DND-41 (cell line): ENCODE data around the gene OPTN.

ENCODE experiments used
- EZH2 ChIP-seq: IDR thresholded peaks from 3 replicates; pipeline ENCODE4 v1.6.1; 2012; ENCODE audit warnings: borderline replicate concordance, low read depth, mild to moderate bottlenecking, moderate library complexity, low read length, inconsistent platforms; ENCODE audit not compliant: severe bottlenecking
- TF ChIP-seq, protein P1 (sequence below): IDR thresholded peaks from 2 replicates; pipeline ENCODE4 v1.5.1; 2012; ENCODE audit warnings: borderline replicate concordance, low read length, moderate library complexity, mild to moderate bottlenecking; ENCODE audit not compliant: poor library complexity, severe bottlenecking; ENCODE audit errors: extremely low read depth

DNA sequence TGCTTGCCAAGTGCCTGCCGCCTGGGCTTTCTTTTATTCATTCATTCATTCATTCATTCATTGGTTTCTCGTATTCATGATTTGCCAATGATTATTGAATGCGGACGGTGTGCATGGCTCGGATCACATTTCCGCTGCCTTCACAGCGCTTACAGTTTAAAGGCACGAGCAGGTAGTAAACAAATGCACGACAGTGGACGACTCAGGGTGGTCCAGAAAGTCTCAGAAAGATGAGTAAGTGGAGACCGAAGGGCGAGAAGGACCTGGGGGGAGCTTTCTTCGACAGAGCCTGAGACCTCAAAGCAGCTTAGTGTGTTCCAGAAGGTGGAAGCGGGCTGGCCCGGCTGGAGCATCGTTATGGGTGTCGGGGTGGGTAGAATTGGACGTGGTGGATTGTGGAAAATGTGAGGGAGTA, 61.9 kb downstream of the OPTN start:
- TF ChIP-seq, protein P1, sequence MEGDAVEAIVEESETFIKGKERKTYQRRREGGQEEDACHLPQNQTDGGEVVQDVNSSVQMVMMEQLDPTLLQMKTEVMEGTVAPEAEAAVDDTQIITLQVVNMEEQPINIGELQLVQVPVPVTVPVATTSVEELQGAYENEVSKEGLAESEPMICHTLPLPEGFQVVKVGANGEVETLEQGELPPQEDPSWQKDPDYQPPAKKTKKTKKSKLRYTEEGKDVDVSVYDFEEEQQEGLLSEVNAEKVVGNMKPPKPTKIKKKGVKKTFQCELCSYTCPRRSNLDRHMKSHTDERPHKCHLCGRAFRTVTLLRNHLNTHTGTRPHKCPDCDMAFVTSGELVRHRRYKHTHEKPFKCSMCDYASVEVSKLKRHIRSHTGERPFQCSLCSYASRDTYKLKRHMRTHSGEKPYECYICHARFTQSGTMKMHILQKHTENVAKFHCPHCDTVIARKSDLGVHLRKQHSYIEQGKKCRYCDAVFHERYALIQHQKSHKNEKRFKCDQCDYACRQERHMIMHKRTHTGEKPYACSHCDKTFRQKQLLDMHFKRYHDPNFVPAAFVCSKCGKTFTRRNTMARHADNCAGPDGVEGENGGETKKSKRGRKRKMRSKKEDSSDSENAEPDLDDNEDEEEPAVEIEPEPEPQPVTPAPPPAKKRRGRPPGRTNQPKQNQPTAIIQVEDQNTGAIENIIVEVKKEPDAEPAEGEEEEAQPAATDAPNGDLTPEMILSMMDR: no peak
- no peak for TF ChIP-seq EZH2
